Adipose tissue (tissue), 3 donors: Measurements from ENCODE around the gene OVAAL. TPM values are rescaled to one million over a fixed set of nuclear protein-coding genes. Genes with fewer than 3 reads are reported as not detected.

Experiments
- H3K27ac ChIP-seq: one replicate; pipeline ENCODE4 v1.5.1; 2013; ENCODE audit warnings: low read depth, low read length
- WGBS, 3 donors: extraction: QIAGEN DNeasy Blood & Tissue Kit; methylation state at CpG; one replicate each; pipeline ENCODE4 v1.1.7; 2013; 5-methylcytosine and 5-hydroxymethylcytosine counted together
- polyA plus RNA-seq, 3 donors: library from polyadenylated mRNA; stranded (reverse); fragments of 200-250 nt; gene quantifications; one replicate each; pipeline ENCODE4 v1.2.3, GENCODE V29; 2013
- donor health status: healthy with polysubstance abuse.
- donor health status: Bipolar disorder and iron deficiency.
- donor health status: healthy.

OVAAL gene
- polyA plus RNA-seq, 3 donors: not detected

DNA sequence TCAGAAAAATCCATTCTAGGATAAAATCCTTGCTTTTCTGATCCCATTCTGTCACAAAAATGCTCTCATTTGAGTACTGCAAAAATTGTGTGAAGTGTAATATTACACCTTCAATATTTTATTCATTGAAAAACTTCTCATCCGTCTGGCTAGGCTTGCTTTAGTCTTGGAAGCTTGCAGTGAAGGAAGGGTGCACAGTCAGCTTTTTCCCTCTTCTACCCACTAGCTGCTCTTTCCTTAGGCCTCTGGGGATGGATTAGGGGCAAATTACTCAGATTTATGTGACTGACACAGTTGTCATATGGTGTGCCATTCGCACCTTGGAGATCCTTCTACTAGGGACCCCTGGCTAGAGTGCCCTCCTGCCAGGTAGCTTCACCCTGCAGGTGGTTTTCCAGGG, 32.1 kb downstream of the OVAAL start:
- 87 to 94% (median 93%) methylated on average over 2 of the region's 2 CpGs for WGBS, 3 donors

DNA sequence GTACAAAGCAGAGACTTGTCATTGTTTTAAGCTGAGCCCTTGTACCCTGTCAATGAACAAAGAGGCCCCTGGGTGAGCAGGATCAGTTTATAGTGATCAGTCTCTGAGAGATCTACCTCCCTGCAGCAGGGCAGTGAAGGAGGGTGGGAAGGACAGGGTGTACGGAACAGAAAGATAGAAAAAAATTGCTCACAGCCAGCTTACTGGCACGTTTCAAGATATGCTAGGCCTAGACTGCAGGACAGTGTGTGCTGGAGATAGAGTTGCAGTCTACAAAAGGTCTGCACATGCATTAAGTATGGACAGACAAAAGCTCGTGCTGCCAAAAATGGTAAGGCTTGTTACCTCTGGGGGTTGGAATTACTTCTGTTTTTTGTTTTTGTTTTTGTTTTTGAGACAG, 34.6 kb downstream of the OVAAL start:
- 68 to 80% (median 77%) methylated on average over 3 of the region's 3 CpGs for WGBS, 3 donors

More for the DNA sequence above, 32.1 kb downstream of the OVAAL start:
- no peak overlapping the region for H3K27ac ChIP-seq

DNA sequence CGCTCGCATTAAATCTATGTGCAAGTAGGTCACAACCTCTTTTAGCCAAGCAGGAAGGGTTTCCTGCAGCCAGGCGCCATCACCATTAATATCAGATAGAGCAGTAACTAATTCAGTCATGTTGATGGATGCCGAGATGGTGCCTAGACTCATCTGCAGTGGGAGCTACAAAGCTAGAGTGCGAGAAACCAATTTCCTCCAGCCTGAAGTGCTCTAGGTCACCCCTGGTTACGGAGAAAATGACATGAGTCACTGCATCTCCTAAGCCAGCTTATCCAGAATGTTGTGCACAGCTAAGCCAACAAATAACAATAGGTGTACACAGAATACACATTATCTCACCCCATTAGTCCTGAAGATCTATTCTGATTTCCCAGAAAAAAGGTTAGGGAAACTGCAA, 36.0 kb downstream of the OVAAL start:
- no peak overlapping the region for H3K27ac ChIP-seq
- 77 to 89% (median 85%) methylated on average over 6 of the region's 6 CpGs for WGBS, 3 donors

More for the DNA sequence above, 34.6 kb downstream of the OVAAL start:
- H3K27ac ChIP-seq: no peak overlapping the region

DNA sequence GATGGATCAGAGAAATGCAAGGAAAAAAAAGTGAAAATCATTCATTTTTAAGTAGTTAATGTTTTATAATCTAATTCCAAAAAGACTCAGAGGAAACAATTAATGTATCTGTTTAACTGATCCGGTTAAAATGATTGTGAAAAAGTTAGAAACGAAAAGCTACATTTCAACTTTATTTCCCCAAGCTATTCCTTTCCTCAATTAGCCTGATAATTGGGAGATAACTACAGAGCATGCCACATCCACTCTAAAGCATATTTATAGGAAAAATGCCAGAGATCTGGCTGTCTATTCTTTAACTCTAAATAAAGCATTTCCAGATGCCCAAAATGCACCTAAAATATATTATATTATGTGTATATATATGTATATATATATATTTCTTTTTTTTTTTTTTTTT, 37.2 kb downstream of the OVAAL start:
- no peak overlapping the region for H3K27ac ChIP-seq
- 63 to 91% (median 82%) methylated on average over 2 of the region's 2 CpGs for WGBS, 3 donors

DNA sequence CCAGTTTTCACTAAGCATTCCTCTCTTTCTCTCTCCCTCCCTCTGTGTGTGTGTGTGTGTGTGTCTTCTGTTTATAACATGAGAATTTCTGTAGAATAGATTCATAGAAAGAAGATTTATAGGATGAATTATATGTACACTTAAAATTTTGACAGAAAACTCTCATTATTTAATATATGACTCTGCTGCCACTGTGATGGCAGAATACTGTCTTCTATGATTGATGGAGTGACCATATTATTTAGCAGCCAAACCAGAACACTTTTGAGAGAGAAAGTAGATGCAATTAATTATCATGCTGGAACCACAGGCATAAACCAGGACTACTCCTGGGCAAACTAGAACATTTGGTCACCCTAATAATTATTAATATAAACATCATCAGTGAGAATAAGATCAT, 38.8 kb downstream of the OVAAL start:
- no peak overlapping the region for H3K27ac ChIP-seq

DNA sequence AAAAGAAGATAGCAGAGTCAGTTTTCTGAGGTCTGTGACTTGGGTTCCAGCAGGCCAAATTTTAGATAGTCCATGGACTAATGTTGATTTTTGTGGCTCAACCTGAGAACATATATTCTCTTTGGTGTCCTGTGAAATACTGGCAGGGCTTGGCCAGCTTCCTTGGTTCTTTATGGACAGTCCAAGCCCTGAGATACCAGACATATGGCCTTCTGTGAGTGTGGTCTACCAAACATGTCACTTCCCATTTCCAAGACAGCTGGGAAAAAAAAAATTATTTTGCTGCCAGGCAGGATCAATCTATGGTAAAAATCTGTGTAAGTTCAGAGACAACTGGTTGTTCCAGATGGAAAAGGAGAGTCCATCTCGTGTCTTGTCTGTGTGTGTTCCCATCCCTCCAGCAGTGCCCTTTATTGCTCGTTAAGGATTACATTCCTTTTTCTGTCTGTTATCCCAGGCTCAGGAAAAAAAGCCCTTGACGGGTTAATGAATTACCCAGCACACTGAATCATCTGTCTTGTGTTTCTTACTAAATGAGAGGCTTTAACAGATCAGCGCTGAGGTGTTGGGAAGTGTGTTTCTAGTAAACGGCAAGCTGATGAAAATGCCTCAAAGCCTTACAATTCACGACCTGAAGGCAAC, 39.7 kb downstream of the OVAAL start:
- WGBS, 3 donors: 24 to 74% (median 72%) methylated on average over 6 of the region's 6 CpGs
- H3K27ac ChIP-seq: no peak overlapping the region

DNA sequence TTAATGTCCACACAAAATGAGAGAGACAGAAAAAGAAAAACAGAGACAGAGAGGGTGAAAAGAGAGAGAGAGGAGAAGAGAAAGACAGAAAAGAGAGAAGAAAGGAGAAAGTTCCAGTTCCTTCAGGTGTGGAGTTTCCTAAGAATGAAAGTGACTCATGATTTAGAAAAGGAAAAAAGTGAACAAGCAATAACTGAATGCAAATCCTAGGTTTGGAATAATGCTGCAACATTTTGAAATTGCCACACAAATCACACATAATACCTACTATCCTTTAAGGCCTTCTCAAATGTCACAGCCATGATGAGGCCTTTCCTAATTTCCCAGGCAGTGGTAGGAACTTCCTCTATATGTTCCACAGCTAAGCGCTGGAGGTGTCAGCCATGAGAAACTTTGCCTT, 41.6 kb downstream of the OVAAL start:
- 92 to 94% (median 93%) methylated on average over 1 of the region's 1 CpG for WGBS, 3 donors
- no peak overlapping the region for H3K27ac ChIP-seq

DNA sequence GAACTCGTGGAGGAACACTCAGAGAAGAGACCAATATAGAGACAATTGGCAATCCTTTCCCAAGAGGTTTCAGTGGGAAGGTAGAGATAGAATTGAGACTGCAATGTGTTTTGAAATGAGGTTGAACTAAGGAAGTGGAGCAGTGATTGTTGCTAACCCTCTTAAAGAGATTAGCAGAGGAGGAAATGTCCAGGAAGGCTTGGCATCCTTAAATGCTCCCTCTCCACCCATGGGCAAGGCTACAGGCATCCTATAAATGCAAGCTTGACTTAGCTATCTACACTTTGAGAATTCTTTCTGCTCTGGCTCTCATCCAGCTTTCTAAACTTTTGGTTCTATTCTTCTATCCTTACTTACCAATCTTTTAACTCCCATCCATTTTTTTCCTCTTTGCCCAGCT, 42.7 kb downstream of the OVAAL start:
- WGBS, 3 donors: 56 to 92% (median 66%) methylated on average over 1 of the region's 1 CpG
- no peak overlapping the region for H3K27ac ChIP-seq

DNA sequence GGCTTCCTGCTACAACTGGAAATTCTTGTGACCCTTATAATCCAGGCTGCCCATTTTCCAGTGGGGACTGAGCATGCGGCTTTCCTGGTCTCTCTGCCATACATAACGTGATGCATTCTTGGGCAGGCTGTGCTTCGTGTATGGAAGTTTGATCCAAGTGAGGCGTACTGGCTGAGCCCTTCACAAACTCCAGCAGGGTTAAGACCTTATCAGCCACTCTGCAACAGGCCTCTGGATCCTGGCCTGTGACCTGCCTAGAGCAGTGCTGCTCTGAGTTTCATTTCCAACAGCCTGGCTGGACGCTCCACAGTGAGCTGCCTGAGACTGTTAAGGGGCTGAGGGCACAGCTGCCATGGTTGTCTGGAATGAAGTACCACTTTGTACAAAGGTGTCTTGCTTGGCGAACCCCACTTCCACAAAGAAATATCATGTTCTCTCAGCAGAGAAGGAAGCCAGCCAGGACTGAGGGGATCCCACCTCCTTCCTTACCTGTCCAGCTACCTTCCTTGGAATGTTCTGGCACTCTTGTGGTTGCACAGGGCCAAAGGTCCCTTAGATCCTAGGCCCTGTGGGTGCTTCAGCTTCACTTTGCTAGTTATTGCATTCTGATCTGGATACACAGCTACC, 44.6 kb downstream of the OVAAL start:
- H3K27ac ChIP-seq: no peak overlapping the region
- 55 to 89% (median 82%) methylated on average over 6 of the region's 6 CpGs for WGBS, 3 donors

DNA sequence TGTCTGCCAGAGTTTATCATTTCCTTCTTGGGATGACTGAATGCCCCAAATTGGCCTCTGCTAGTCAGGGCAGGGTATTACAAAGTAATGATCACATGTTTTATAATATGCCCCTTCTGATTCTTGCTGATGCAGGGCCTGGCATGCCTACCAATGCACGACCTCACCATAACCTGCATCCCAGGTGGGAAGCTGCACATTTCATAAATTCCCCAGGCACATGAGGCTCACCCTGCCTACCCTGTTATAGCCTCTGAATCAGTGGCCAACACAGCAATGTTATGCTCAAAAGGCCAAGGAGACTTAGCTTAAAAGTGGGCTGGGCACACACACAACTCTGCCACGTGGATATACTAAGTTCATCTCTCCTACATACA, 45.1 kb downstream of the OVAAL start:
- H3K27ac ChIP-seq: no peak overlapping the region
- WGBS, 3 donors: 88 to 90% (median 89%) methylated on average over 2 of the region's 2 CpGs

DNA sequence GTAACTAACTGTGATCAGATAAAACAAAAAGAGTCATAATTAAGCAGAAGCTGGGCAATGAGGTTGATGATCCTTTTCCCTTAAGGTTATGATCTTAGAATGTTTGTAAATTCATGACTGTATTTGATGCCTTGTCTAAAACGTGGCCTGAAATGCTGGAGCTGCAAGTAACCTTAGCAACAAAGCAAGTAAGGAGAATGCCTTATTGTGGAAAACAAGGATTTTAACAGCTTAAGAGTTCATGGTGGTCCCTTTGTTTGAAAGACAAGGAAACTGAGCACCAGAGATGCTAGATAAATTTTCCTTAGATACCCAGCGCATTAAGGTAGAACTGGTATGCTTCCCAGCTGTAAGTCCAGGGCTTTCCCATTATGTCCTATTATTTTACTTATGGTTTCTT, 47.4 kb downstream of the OVAAL start:
- 71 to 82% (median 74%) methylated on average over 2 of the region's 2 CpGs for WGBS, 3 donors
- no peak overlapping the region for H3K27ac ChIP-seq

DNA sequence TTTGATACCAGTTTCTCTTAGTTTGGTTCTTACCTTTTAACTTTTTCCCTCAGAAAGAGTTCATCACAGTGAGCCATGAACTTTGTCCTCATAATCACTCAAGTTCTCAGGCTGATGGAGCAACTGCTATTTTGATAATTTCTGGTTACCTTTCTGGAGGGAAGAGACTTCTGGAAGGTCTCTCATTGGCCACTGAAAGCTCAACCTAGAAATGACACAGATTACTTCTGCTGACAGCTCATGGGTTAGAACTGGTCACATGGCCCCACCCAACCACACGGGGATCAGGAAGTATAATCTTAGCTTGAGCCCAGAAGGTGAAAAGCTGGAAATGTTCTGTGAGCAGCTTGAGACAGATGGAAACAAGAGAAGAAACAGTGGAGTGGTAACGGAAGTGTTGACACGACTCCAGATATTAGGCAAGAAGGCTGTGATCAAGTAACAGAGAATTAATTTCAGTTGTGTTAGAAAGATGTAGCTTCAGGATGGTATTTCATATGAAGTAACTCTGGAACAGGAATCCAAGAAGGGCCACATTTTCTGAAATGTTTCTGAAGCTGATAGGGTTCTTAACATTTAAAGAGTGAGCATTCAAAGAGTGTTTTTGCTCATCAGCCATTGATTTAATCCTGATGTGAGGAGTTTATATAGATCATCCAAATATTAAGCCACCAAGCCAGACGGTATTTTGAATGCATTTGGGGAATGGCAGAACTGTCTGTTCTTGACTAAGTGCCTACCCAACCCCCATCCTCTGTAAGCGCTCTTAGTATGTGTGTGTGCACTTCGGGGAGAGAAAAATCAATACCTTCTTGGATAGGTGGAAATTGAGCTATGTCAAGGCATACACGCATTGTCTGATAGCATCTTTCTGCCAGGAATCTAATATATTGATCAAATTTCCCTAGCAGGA, 51.1 kb downstream of the OVAAL start:
- 38 to 72% (median 67%) methylated on average over 7 of the region's 7 CpGs for WGBS, 3 donors
- H3K27ac ChIP-seq: no peak overlapping the region

DNA sequence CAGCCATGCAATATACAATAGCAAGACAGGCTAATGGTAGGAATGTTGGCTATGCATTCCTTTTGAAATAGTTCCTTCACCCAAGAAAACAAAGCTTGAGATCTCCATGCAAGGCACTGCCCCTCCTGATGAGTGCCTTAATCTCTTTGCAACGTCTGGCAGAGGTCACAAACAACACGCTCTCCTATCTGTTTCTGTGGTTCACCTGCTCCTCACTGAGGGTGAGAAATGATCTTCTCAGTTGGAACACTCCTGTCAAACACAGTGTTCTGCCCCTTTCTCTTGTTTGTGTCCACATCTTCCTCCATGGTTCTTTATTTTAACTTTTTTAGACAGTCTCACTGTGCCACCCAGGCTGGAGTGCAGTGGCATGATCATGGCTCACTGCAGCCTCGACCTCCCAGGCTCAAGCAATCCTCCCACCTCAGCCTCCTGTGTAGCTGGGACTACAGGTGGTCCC, 51.8 kb downstream of the OVAAL start:
- WGBS, 3 donors: 62 to 90% (median 87%) methylated on average over 3 of the region's 3 CpGs
- no peak overlapping the region for H3K27ac ChIP-seq

DNA sequence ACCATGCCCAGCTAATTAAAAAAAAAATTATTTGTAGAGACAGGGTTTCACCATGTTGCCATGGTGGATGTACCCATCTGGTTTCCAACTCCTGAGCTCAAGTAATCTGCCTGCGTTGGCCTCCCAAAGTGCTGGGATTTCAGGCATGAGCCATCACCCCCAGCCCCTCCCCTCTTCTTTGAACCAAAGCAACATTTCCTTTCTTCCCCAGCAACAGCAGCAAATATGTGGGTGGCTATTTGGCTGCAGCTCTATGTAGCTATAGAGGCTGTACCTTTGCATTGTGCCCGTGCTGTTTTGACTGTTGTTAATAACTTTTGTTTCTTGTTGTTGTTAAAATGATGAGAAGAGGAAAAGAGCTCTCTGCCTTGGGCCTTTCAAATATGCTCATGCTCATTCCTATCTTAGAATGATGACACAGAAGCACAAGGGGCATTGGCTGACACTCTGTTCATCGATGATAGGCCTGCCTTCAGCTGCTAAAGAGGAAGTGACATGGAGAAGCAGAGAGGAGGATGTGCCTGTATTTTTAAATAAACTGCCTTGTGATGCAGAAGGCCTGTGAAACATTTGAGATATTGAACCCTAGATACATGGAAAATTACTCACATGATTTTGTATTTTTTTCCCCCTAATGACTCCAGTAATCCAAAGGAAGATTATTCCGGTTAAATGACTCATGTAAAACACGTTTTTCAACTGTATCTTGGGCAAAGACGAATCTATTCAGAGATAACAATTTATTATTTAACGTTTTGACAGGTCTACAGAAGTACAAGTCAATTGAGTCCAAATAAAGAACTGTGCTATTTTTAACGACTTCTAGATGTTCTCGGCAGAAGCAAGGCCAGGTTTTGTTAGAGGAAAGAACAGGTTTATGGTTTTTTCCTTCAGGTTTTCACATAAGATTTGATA, 52.5 kb downstream of the OVAAL start:
- 30 to 51% (median 50%) methylated on average over 9 of the region's 9 CpGs for WGBS, 3 donors
- H3K27ac ChIP-seq: no peak overlapping the region

DNA sequence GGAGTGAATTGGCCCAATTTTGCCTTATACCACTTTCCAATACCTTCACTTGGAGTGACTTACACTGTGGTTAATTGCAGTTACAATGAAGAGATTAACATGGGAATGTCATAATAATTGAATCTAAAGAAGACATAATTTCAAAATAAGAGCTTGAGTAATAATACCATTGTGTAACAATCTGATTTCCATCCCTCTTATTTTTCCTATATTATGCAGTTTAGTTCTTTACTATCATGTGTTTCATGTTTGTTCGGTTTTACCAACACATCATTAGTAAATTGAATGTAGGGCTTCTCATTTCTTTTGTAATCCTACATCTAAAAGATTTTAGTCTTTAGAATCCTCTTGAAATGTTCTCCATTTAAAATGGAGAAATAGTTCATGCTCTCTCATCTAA, 53.9 kb downstream of the OVAAL start:
- 86 to 100% (median 88%) methylated on average over 1 of the region's 1 CpG for WGBS, 3 donors
- H3K27ac ChIP-seq: no peak overlapping the region

DNA sequence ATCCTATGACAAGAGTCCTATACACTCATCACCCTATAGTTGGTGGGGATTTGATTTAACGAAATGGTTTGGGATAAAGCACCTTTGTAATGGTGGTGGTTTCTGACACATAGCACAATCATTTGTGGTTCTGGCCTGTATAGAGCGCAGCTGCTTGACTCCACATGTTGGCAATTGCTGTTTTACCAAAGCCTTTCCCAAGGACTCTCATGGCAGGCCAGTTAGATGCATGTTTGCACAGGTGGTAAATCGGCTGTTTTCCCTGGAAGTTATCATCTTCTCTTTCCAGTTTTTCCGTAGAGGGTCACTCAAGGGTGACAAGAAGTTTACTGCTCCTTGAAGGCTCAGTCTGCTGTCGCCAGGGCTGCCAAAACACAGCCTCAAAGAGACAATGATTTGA, 56.0 kb downstream of the OVAAL start:
- WGBS, 3 donors: 31 to 75% (median 69%) methylated on average over 5 of the region's 5 CpGs
- H3K27ac ChIP-seq: no peak overlapping the region

DNA sequence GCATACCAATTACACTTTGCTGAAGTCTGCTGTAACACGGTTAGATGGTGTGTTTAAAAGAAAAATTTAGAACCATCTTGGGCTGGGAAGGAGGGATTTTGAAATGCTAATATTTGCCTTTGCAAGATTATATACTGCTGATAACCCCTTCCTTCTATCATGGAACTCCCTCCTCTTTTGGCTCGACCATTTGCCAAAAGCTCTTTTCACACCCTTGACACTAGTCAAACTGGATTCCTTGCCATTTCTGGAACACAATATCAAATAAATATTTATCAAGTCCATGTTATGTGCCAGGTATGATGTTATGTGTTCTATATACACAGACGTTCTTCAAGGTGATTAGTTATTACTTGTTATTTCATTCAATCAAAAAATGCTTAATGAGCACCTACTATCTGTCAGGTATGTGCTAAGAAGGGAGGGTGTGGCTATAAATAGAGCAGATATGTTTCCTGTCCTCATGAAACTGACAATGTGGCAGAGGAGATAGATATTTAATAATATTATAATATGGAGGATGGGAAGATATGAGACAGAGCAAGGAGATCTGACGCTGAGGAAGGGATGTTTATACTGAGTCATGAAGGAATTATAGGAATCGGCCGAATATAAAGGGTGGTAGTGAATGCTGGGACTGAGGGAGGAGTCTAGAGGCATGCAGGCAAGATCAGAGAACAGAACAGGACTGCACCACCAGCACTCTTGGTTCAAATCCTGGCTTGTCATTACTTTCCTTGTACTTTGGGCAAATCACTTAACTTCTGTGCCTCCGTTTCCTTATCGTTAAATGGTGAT, 56.9 kb downstream of the OVAAL start:
- H3K27ac ChIP-seq: no peak overlapping the region
- WGBS, 3 donors: 33 to 81% (median 75%) methylated on average over 8 of the region's 8 CpGs
